Neural crest cell (in vitro differentiated cells): ENCODE results near the gene RLF. TPM values are rescaled to one million over a fixed set of nuclear protein-coding genes. Genes with fewer than 3 reads are reported as not detected.
A peak's percentile ranks its signal among the peaks of the same experiment; 100 is the strongest.
"Not testable (repeated sequence)": the region's sequence is repeated elsewhere in the genome, so short reads cannot be mapped to it uniquely, and the experiment has no call there.

Experiments used
- DNase-seq: peaks from one replicate; pipeline ENCODE4 v3.0.0; 2021; ENCODE audit warnings: low read depth, mixed read lengths, low spot score
- H3K27ac Mint-ChIP-seq: one replicate; pipeline ENCODE4 v1.8.0; 2021; ENCODE audit warnings: mild to moderate bottlenecking, mixed read lengths; ENCODE audit not compliant: unreplicated experiment
- H3K27me3 Mint-ChIP-seq: 2 replicates; pipeline ENCODE4 v1.8.0; 2021; ENCODE audit warnings: low read depth, mild to moderate bottlenecking, mixed read lengths
- H3K36me3 Mint-ChIP-seq: 2 replicates; pipeline ENCODE4 v1.8.0; 2021; ENCODE audit warnings: low read depth, mild to moderate bottlenecking, mixed read lengths
- H3K4me1 Mint-ChIP-seq: 2 replicates; pipeline ENCODE4 v1.8.0; 2021; ENCODE audit warnings: mixed read lengths
- H3K4me3 Mint-ChIP-seq: one replicate; pipeline ENCODE4 v1.8.0; 2021; ENCODE audit warnings: mild to moderate bottlenecking, mixed read lengths
- H3K9me3 Mint-ChIP-seq: 2 replicates; pipeline ENCODE4 v1.8.0; 2021; ENCODE audit warnings: mixed read lengths
- CTCF ChIP-seq: fragments of 200-600 bp; sonication (generic); conservative IDR thresholded peaks from 2 replicates; pipeline ENCODE4 v1.5.0; 2021; ENCODE audit warnings: antibody characterized with exemption, mild to moderate bottlenecking
- total RNA-seq: library from RNA; stranded (reverse); gene quantifications from 2 replicates; pipeline ENCODE4 v1.2.1, GENCODE V29; 2021

The RLF gene
- total RNA-seq, 1 donor from 2014 or later: 24.0 TPM

- Mint-ChIP-seq H3K4me3 (no peak overlapping the region), H3K27me3 (no peaks in the 10 kb centered on the region), H3K4me1 (peaks cover 11% of the 10 kb centered on the region), H3K9me3 (no peaks in the 10 kb centered on the region), H3K36me3 (peaks cover 5% of the 10 kb centered on the region), H3K27ac (no peak overlapping the region)
- no peak for DNase-seq
- TF ChIP-seq CTCF: no peak
Measured at GRCh38 chr1:40185951-40186864, 25.0 kb downstream of the RLF start.

- H3K4me3 Mint-ChIP-seq: no peak overlapping the region
- H3K27me3 Mint-ChIP-seq: no peaks in the 10 kb centered on the region
- TF ChIP-seq CTCF: no peak
- peaks cover 11% of the 10 kb centered on the region for H3K4me1 Mint-ChIP-seq
- peaks cover 5% of the 10 kb centered on the region for H3K36me3 Mint-ChIP-seq
- DNase-seq: no peak
- no peaks in the 10 kb centered on the region for H3K9me3 Mint-ChIP-seq
- no peak overlapping the region for H3K27ac Mint-ChIP-seq
Measured at GRCh38 chr1:40187399-40187798, 26.2 kb downstream of the RLF start.

GRCh38 chr1:40194639-40195038, 33.5 kb downstream of the RLF start:
- H3K36me3 Mint-ChIP-seq, H3K27ac Mint-ChIP-seq, H3K4me1 Mint-ChIP-seq, DNase-seq, H3K4me3 Mint-ChIP-seq, H3K27me3 Mint-ChIP-seq, H3K9me3 Mint-ChIP-seq: not testable (repeated sequence)

- no peak overlapping the region for H3K4me3 Mint-ChIP-seq
- H3K9me3 Mint-ChIP-seq: no peaks in the 10 kb centered on the region
- TF ChIP-seq CTCF: peak; percentile 34
- H3K27me3 Mint-ChIP-seq: no peaks in the 10 kb centered on the region
- no peak for DNase-seq
- no peaks in the 10 kb centered on the region for H3K4me1 Mint-ChIP-seq
- H3K27ac Mint-ChIP-seq: no peak overlapping the region
- no peaks in the 10 kb centered on the region for H3K36me3 Mint-ChIP-seq
Measured at GRCh38 chr1:40197656-40198055, 36.5 kb downstream of the RLF start.

GRCh38 chr1:40199126-40199525, 37.9 kb downstream of the RLF start:
- DNase-seq: no peak
- H3K4me3 Mint-ChIP-seq: no peak overlapping the region
- H3K27me3 Mint-ChIP-seq: no peaks in the 10 kb centered on the region
- H3K4me1 Mint-ChIP-seq: no peaks in the 10 kb centered on the region
- no peaks in the 10 kb centered on the region for H3K9me3 Mint-ChIP-seq
- no peaks in the 10 kb centered on the region for H3K36me3 Mint-ChIP-seq
- TF ChIP-seq CTCF: no peak
- no peak overlapping the region for H3K27ac Mint-ChIP-seq

GRCh38 chr1:40204856-40205255, 43.7 kb downstream of the RLF start:
- Mint-ChIP-seq H3K4me3 (no peak overlapping the region), H3K9me3 (no peaks in the 10 kb centered on the region), H3K27ac (no peak overlapping the region), H3K4me1 (no peaks in the 10 kb centered on the region), H3K36me3 (peaks cover 5% of the 10 kb centered on the region), H3K27me3 (no peaks in the 10 kb centered on the region)
- no peak for TF ChIP-seq CTCF
- no peak for DNase-seq
